HG03565 (cell line): ENCODE results near the gene KLHDC4.
"Not testable (repeated sequence)": the region's sequence is repeated elsewhere in the genome, so short reads cannot be mapped to it uniquely, and the experiment has no call there.

Experiments
- ATAC-seq: cut with Tn5 transposase; IDR thresholded peaks from one replicate; pipeline ENCODE4 v1.9.1; 2021; ENCODE audit warnings: mild to moderate bottlenecking, moderate library complexity; ENCODE audit not compliant: unreplicated experiment

Gene KLHDC4

GRCh38 chr16:87721622-87722585 lies 43.9 kb downstream of the KLHDC4 start:
- ATAC-seq, result no peak

DNA sequence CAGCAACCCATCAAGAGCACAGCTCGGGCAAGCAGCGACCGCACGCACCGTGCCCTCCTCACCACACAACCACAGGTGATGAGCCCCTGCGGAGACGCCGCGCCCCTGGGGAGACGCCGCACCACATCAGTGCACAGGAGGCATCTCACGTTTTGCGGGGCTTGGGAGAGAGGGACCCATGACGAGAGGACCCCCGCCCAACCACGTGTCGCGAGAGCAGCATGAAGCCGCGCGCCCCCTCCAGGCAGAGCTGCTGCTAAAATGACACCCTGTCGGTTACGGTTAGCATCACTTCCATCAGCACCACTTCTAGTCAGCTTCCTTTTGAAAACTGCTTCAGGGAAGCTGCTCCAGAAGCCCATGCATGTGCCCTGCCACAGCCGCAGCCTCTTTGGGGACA lies 45.3 kb downstream of the KLHDC4 start:
- ATAC-seq, result no peak

DNA sequence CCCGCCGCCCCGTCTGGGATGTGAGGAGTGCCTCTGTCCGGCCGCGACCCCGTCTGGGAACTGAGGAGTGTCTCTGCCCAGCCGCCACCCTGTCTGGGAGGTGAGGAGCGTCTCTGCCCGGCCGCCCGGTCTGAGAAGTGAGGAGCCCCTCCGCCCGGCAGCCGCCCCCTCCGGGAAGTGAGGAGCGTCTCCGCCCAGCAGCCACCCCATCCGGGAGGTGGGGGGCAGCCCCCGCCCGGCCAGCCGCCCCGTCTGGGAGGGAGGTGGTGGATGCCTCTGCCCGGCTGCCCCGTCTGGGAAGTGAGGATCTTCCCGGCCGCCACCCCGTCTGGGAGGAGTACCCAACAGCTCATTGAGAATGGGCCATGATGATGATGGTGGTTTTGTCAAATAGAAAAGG lies 47.0 kb downstream of the KLHDC4 start:
- ATAC-seq, result not testable (repeated sequence)

DNA sequence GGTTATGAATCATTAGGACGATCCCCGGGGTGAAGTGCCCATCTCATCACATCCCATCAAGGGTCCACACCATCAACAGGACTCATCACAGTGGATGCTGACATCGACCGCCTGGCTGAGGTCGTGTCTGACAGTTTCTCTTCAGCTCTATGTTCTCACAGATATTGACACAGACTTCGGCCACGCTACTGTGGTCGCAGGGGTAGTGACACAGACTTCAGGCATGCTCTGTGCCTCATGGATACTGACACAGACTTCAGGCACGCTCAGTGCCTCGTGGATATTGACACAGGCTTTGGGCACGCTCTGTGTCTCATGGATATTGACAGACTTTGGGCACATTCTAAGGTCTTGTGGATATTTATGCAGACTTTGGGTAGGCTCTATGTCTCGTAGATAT lies 50.1 kb downstream of the KLHDC4 start:
- ATAC-seq, result no peak

GRCh38 chr16:87715231-87715630 lies 50.6 kb downstream of the KLHDC4 start:
- ATAC-seq, result no peak

GRCh38 chr16:87713451-87714229 lies 52.1 kb downstream of the KLHDC4 start:
- ATAC-seq, result no peak

DNA sequence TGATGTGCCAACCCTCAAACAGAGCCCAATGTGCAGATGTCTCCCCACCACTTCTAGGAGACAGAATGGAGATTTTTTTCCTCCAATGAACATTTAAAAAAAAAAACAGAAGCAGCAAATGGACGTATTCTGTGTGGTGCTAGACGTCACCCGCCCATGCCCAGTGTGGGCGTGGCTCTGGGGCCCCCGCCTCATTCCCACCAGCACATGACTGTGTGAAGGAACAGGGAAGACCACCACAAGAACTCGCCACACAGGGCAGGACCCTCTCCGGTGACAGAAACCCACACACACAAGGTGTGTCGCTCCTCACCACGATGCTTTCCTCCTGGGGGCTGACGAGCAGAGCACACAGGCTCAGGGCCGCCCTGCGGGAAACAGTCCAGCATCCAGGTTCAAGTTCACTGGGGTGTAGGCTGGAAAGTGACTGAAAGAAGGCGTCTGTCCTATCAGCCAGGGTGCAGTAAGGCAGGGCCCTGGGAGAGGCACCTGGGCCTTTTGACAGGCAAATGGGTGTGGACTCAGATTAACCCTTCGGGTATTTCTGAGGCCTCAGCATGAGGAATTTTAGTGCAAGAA lies 53.5 kb downstream of the KLHDC4 start:
- no peak for ATAC-seq

DNA sequence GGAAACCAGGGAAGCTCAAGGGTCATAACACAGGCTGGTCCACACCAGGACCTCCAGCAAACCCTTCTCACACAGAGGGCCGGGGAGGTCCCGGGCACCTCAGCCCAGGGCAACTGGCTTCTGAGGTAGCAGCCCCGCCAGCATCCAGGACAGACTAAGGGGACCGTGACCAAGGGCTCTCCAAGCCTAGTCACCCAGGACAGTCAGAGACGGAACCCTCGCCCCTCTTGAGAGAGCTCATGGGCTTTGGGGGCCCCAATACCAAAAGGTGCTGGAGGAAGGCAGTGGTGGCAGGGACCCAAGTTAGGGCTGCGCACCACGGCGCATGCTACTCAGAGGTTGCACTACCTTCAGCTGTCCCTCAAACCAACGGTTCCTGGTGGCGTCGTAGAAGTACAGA lies 54.9 kb downstream of the KLHDC4 start:
- ATAC-seq, result no peak

- ATAC-seq, result no peak
Measured at GRCh38 chr16:87709677-87710076, 56.1 kb downstream of the KLHDC4 start.

- no peak for ATAC-seq
Measured at GRCh38 chr16:87708881-87709638, 56.7 kb downstream of the KLHDC4 start.

DNA sequence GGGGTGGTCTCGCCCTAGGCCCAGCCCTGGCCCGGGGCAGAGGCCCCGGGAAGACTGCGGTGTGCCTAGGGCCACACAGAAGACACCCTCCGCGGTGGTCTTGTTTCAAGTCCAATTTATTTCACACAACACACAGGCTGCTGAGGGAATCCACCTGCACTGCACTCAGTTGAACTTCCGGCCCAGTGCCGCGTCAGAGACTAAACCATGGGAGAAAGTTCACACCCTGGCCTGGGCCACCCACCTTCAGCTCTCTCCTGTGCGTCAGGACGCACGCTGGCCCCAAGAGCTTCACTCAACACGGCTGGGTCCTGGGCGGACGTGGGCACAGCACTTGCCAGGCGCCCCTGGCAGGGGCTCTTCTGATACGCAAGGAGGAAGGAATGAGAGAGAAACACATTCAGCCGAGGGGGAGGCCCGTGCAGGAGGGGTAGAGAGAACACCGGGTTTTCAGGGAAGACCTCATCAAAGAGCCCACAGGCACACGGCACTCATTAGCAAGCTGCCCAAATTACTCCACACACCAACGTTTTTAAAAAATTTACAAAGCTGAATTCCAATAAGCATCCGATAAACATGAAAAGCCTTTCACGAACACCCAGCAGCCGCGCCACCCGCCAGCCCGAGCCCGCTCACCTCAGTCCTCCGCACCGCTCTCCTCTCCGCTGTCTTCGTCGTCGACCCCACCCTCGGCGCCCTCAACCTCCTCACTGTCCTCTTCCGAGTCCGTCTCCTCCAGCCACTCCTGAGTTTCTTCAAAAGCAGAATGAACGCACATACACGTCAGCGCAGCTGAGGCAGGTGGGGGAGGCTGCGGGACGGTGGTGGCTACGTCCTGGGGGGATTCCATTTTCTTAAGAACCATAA lies 57.8 kb downstream of the KLHDC4 start:
- ATAC-seq, result no peak

GRCh38 chr16:87707097-87707496 lies 58.7 kb downstream of the KLHDC4 start:
- no peak for ATAC-seq

DNA sequence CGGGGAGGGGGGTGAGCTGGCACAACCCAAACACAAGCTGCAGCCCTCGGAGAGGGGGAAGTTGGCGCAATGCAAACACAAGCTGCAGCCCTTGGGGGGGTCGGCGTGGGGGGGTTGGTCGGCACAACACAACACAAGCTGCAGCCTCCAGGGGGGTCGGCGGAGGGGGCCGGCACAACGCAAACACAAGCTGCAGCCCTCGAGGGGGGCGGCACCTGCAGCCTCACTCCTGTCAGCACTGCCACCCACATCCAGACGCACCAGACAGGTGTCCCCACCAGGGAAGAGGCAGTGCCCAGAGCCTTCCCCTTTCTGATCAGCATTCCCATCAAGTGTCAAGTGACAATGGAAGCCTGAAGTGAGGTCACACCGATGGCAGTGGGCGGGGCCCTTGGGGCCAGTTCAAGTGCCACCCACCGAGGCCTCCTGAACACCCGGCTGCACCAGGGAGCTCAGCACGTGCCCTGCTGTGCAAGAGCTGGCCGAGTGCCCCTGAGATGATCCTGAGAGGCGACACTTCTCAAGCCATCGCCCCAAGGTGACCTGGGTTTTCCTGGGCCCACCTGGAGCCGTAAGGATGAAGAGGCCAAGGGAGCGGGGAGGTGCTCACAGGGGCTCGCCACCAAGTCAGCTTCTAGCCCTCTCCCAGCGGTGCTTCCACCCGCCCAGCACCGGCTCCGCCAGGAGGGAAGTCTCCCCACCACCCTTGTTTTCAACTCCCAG lies 59.3 kb downstream of the KLHDC4 start:
- no peak for ATAC-seq

DNA sequence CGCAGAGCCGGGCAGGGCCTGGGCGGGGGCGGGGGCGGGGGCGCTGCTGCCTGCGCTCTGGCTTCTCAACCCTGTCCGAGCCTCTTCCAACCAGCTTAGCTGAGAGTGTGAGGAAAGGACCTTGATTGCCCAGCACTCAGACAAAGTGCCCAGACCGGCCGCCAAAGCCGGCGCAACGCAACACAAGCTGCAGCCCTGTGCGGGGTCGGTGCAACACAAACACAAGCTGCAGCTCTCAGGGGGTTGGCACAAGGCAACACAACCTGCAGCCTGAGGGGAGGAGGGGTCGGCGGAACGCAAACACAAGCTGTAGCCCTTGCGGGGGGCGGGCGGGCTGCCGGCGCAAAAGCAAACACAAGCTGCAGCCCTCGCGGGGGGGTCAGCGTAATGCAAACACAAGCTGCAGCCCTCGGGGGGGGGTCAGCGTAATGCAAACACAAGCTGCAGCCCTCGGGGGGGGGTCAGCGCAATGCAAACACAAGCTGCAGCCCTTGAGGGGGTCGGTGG lies 60.0 kb downstream of the KLHDC4 start:
- no peak for ATAC-seq

- no peak for ATAC-seq
Measured at GRCh38 chr16:87704754-87705353, 60.9 kb downstream of the KLHDC4 start.

- no peak for ATAC-seq
Measured at GRCh38 chr16:87703835-87704375, 61.9 kb downstream of the KLHDC4 start.

DNA sequence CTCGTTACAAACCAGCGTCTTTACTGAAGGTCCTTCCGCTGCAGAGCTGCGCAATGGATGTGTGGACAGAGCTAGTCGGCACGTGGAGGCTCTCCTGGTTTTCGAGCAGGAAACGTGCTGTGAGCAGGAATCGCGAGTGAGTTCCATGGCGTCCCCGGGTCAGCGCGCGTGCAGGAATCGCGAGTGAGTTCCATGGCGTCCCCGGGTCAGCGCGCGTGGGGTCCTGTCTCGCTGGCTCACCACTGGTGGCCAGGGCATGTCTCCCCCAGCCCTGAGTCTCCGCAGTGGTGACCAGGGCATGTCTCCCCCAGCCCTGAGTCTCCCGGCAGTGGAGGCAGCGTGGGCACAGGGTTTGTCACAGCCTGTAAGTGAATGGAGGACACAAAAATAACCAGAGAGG lies 62.7 kb downstream of the KLHDC4 start:
- no peak for ATAC-seq

- ATAC-seq, result peak; percentile 49
Measured at GRCh38 chr16:87702325-87702811, 63.4 kb downstream of the KLHDC4 start.
